ENCODE results near the gene BCO2.

BCO2 gene

DNA sequence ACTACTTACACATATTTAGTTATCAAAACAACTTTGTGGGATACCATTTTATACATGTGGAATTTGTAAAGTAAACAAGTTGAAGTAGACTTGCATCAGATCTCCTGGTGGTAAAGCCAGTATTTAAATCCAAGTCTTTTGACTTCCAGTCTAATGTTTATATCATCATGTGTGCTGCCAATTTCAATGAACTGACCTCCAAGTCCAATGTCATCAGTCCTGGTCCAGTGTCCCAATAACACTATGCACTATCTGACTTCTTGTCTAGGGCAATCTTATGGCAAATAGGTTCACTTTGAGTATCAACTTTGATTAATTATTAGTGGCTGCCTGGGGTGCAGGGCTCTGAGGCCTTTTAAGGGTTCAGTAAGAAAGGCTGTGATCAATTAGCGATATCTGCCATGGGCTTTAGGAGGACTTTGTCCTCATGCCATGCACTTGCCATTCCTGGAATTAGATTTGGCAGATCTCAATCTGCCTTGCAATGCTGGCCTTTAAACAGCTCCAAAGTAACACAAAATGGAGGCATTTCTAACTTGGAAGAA, 41.3 kb downstream of the BCO2 start:
- DNase-seq: no peak

DNA sequence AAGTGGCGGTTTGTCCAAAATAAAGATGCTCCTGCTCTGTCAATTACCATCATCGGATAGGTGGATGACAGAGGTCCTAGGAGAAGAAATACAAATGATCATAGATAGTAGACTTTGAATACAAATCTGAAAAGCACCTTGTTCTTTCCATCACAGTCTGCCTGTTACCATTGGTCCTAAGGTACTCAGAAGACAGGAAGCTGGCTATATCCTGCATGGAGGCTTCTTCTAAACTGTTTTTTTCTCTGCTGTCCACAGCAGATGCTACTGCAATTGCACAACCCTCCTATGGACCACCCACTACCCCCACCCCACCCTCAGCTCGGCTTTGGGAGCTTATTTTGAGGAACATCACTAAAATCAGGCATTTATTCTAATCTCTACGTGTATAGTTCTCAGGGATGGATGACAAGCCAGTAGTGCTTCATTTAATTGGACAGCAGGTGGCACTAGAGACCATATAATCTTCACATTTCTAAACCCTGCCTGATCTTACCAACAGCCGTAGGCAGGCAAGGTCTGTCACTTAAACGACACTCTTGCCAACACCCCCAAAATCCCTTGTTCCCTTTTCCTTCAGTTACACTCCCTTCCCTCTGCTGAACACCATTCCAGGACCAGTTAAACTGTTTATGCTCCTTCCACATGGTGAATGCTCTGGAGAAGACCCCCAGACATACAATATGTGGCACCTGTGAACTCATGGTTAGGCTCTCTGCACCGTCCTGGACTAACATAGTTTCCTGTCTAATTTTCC, 44.3 kb downstream of the BCO2 start:
- DNase-seq: peak; percentile 70

DNA sequence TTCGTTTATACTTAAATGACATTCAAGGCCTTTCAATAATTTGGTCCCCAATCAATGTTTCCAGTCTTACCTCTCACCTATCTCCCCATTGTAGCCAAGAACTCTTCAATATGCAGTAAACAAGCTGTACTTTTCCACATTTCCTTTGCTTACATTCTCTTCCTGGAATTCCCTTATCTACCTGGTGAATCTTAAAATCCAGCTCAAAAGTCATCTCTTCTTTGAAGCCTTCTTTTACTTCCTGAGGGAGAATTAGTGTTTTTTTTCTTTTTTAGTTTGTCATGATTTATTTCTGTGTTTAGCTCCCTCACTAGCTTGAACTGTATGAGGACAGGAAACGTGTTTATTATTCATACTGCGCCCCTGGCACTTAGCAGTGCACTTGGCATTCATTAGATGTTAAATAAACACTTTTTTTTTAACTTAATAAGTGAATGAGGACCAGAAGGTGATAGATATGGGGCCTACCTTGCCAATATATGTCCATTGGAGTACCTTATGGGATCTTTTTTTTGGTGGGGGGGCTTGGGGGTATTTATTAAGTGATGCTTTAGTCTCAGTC, 46.0 kb downstream of the BCO2 start:
- no peak for DNase-seq

DNA sequence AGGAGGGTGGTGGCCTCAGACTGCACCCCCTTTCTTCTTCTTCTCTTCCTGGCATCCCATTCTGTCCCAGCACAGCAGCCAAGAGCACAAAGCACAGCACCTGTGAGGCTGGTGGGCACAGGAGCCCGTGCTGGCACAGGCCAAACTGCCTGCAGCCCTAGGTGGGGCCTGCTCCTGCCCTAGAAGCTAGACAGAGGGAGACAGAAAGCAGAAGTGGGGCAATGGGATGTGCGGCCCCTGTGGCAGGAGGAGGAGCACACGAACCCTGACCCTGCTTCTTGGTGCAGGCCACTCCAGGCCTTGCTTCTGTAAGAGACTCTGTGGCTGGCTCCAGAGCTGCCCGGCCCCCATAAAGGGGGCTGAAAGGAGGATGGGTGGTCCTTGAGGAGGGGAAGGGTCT, 47.0 kb downstream of the BCO2 start:
- no peak for DNase-seq

DNA sequence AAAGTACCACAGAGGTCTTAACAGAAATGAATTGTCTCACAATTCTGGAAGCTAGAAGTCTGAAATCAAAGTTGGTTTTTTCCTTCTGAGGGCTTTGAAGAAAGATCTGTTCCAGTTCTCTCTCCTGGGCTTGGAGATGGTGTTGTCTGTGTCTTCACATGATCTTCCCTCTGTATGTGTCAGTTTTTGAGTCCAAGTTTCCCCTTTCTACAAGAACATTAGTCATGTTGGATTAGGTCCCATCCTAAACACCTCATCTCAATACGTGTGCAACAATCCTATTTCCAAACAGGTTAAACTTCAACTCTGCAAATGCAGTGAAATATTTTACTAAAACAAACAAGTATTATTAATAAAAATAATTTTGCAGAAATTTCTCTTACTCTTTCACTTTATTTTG, 47.8 kb downstream of the BCO2 start:
- no peak for DNase-seq

DNA sequence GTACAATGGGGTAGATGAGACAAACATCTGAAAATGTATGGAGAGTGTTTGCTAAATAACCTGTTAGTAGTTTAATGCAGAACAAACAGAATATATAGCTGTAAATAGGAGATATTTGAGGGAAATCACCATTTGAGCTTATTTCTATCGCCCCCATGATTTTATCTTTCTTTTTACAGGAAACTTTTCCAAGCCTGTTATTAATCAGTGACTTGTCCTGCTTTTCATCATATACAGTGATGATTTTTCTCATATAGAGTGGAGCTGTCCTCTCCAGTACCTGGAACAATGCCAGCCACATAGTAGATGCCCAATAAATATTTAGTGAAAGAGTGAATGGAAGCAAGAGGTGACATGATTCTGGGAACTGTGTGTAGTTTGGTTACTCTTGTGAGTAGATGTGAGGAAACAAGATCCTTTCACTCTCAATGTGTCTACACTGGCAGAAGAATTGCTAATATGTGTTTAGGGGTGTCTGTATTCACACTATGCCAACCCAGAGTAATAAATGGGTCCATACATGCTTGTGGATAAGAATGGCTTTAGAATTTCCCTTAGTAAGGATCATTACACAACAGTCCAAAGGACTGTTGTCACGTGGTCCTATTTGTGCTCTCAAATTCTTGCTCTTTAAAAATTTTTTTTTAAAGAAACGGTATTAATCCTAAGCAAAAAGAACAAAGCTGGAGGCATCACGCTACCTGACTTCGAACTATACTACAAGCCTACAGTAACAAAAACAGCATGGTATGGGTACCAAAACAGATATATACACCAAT, 48.6 kb downstream of the BCO2 start:
- no peak for DNase-seq

DNA sequence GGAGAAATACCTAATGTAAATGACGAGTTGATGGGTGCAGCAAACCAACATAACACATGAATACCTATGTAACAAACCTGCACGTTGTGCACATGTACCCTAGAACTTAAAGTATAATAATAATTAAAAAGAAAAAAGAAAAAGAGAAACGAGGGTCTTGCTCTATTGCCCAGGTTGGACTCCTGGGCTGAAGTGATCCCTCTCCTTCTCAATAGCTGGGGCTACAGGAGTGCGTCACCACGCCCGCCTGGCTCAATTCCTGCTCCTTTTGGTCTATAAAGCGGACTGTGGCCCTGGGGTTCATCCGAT, 50.4 kb downstream of the BCO2 start:
- DNase-seq: peak; percentile 68

DNA sequence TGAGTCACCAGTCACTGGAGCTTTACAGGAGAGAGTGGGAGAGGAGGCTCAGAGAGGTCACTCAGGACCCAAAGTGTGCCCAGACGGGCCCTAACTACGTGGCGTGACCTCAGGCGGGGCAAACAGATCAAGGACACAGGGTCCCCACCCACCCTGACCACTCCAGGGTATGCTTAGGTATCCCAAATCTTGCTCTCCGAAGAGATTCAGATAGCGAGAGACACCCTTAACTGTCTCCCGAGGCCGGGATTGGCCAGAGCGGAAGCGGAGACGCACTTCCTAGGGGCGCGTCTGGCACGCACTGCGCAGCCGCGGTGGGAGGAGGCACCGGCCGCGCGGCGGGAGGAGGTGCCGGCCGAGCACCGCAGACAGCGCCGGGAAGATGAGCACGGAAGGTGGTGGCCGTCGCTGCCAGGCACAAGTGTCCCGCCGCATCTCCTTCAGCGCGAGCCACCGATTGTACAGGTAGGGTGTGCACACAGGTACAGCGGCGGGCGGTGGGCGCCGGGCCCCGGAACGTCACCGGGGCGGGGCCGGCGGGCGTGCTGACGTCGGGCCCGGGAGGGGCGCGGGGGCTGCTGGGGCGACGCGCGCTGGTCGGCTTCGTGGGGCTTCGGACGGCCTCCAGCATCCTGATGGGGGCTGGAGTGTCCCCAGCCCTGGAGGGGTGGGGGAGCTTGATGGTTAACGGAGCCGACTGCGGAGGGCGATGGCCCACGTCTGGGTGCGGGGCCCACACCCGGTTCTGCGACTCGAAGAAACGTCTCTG, 50.9 kb downstream of the BCO2 start, which contains the start of gene PTS:
PTS (plus strand) TSS at position 367 of the 769 bp plus-strand sequence; CDS start at position 383, 16 bp downstream.
- DNase-seq: peak; percentile 93

DNA sequence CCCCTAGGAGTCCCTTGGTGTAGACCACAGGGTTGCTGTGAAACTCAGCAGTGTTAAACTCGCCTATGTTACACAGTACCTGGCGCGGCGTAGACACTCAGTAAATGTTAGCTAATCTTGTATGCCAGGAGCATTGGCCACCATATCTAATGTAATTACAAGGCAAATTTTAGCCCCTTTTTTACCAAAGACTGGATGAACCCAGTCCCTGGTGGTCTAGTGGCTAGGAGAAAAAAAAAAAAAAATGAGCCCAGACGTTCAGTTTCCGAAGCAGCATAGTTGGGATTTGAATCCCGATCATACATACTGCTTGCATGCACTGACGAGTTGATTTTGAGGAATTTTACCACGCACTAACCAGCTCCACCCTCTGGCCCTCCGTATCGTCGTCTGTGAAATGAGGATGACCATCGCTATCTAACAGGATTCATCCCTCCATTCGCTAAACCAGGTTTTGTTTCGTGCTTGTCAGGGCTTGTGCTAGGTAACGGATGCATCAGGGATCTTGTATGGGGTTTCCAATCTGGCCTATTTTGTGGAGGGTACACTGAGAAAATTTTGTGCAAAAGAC, 51.6 kb downstream of the BCO2 start:
- DNase-seq: no peak

DNA sequence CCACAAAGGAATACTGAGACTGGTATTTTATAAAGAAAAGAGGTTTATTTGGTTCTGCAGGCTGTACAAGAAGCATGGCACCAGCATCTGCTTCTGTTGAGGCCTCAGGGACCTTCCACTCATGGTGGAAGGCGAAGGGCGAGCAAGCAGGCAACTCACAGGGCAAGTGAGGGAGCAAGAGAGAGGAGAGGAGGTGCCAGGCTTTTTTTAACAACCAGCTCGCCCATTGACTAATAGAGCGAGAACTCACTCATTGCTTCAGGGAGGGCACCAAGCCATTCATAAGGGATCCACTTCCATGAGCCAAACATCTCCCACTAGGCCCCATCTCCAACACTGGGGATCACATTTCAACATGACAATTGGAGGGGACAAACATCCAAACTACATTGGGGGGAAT, 52.2 kb downstream of the BCO2 start:
- DNase-seq: no peak

DNA sequence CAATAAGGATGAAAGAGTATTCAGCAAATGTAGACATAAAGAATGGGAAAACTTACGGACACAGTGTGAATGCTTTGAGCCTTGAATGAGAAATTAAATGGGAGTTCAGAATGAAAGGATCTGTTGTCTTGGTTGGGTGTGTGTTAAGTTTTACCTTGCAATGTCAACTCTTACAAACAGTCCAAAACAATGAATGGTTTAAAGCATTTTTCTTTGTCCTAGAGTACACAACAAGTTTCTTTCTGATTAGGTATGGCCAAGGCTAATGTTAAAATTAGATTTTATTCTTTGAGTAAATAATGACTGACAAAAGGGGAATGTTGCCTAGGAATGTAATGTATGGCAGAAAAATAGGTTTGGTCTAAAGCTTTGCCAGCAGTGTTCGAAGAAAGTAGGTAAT, 53.4 kb downstream of the BCO2 start:
- DNase-seq: no peak

DNA sequence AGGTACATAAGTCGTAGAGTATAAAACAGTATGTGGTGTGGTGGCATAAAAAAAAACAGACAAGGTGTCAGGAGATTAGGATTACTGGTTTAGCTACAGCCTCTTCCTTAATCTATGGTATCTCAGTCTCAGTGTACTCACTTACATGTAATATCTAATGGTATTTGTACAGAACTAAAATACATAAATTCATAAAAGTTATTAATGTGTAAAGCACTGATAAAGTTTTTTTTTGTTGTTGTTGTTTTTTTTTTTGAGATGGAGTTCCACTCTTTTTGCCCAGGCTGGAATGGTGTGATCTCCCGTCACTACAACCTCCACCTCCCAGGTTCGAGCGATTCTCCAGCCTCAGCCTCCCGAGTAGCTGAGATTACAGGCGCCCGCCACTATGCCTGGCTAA, 53.8 kb downstream of the BCO2 start:
- no peak for DNase-seq

DNA sequence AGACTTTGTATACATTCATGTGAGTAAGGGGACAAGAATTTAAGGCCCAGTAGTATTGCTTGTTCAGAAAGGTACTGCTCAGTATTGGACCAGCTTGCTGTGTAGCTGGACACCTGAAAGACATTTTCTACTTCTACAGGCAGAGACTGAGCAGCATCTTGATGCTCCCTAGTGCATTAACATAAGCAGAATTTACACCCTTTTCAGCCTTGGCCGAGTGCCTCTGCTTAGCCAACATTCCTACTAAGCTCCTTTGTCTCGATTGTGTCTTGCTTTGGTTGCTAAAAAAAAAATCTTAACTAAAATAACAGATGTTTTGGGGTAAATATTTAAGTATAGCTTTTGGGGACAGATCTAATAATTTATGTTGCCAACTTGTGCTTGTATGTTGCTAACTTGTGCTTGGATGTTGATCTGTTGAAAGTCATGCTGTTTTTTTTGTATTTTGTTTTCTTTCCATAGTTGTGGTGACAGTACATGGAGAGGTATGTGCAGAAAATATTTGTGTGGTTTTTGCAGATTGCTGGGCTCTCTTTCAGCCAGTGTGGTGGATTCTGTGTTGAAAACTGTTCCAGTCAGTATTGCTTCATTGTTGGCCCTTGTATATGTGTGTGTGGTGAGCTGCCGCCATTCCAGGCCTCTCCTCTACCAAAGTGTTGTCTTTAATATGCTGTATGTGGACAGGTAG, 54.6 kb downstream of the BCO2 start:
- no peak for DNase-seq

DNA sequence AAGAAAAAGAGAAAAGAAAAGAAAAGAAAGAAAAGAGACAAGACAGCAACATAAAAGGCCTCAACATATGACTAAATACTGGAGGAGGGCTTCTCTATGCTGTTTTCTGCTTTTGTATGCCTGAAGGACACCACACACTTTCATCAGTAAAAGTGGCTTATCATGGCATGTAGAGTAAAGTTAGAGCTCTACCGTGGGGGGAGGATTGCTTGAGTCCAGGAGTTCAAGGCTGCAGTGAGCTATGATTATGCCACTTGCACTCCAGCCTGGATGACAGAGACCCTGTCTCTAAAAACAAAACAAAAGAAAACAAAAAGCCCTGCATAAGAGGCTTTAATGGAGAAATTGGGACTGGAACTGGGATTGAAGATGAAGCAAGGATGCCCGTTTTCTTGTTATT, 56.6 kb downstream of the BCO2 start:
- no peak for DNase-seq

DNA sequence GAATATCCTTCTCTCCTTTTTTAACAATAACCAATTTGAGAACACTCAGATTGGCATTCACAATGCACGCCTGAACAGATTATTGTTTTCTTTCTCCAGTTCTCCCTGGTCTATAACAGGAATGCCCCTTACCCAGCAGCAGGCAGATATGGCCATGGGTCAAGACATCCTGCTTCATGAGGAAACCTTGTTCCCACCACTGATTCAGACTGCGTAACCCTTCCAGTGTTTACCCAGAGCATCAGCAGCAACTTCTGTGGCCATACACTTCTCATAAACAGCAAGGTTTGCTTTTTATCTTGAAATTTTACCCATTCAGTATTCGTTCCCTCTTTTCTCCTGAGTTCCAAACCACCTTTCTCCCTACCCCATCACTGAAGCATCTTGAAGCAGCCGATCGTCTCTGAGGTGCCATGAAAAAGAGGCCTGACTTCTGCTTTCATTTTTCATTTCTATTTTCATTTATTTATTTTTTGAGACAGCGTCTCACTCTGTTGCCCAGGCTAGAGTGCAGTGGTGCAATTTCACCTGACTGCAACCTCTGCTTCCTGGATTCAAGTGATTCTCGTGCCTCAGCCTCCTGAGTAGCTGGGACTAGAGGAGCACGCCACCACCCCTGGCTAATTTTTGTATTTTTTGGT, 60.6 kb downstream of the BCO2 start:
- DNase-seq: no peak

DNA sequence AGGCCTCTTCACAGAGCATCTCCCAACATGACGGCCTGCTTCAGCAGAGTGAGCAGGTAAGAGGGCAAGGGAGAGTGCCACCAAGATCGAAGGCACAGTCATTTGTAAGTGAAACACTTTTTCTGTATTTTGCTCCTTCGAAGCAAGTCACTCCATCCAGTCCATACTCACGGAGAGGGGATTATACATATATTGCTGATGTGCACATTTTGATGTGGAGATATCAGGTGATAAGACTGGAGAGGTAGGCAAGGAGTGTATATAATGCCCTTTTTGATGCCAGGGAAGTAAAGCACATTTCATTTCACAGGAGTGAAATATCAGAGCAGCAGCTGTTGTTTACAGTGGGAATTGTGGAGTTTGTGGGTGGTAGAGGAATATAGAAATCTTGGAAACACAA, 62.1 kb downstream of the BCO2 start:
- DNase-seq: no peak

DNA sequence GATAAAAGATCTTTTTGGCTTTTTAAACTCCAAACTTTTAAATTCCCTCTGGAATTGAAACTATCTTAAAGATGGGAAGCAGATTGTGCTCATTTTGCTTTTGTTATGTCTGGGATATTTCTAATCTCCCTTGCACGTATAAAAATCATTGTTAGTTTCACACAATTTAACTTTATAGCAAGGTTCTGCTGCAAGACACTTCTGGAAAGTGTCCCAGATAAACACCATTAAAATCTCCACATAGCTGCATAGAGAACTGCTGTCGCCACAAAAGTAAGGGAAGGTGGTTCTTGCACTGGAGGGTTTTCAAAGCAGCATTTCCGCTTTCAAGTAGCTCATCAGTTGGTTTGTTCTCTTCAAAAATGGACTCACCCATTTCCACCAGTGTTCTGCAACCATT, 62.7 kb downstream of the BCO2 start:
- no peak for DNase-seq

DNA sequence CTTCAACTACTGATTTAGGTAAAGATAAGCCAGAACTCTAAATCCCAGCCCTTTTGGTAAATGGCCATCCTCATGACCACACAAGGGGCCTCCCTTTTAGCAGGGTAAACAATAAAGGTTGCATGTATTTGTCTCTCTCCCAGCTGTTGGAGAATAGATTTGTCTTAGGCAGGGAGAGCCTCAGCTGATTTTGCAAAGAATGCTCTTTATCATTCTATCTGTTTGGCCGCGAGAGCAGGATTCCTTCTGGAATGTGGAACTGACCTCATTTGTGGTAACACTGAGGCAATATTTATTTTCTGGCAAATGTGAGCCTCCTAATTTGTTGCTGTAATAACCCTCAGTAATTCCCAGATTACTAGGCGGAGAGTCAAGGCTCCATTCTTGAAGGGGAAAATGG, 66.2 kb downstream of the BCO2 start:
- no peak for DNase-seq

DNA sequence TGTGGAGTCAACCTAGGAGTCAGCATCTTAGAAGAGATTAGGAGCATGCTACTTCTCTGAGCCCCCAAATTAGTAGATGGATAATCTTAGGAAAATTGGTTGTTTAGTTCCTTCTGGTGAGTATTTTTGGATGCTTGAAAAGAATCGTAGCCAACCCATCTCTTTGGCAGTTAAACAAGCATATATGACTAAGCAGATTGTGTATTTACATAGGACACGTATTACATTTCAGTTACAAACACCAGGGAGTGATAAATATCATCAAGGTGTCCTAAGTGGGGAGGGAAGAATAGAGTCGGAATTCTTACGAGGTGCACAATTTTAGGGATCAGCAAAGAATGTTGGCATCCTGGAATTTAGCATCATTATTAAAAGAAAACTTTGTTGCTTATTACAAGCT, 71.9 kb downstream of the BCO2 start:
- DNase-seq: no peak

DNA sequence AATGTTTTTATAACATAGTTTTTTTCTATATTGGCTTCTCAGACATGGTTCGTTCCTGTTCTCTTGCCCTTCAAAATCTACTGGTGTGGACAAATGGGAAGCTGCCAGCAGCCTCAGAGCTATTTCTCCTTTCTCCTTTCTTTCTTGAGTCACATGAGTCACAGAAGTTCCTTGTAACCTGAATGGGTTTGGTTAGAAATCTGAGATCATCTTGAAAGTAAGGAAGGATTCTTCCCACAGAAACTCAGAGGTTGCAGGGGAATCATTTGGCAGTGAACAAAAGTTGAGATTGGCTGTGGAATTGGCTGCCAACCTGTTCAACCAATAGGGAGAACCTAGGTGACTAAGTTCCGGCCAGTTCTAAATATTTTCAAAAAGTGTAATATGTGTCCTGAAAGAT, 72.9 kb downstream of the BCO2 start:
- DNase-seq: peak; percentile 60

DNA sequence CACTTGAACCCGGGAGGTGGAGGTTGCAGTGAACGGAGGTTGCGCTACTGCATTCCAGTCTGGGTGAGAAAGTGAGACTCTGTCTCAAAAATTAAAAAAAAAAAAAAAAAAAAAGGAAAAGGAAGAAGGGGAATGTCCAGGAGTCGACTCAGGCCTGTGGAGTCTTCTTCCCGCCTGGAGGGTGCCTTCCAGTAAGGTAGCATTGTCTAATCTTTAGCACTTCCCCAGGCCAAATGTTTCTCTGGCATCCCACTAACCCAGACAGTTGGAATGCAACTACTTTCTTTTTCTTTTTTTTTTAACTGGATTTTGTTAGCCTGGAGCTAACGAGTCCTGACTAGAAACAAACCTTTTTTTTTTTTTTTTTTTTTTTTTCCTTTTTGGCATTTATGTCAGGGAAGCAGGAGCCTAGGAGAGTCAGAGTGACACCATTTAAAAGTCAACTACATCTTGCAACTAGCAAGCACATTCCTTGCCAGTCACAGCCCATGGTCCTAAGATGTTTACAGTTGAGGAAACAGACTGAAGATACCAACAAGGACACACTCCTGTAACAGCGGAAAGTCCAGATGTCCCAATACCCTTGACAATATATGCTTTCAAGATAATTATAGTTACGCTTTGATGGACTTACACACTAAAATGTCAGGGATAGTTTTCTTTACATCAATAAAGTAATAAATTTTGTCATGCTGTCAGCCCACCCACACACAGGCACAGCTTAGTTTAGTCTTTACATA, 74.7 kb downstream of the BCO2 start:
- peak; percentile 23 for DNase-seq

All from inflammatory macrophage treated with lipopolysaccharide for 4 hours (primary cell).